ENCODE results near the gene ASRGL1.

GRCh38 chr11:62338218-62338617 lies 970 bp downstream of the ASRGL1 start:
- no peak for TF ChIP-seq CTCF (conservative IDR thresholded peaks at IDR 0.05; ENCODE audit: low read depth, low read length)
- TF ChIP-seq EZH2 (IDR thresholded peaks at IDR 0.05; ENCODE audit: borderline replicate concordance, low read depth, low read length, poor library complexity, severe bottlenecking) = no peak
